ENCODE results near the gene PRX.

DNA sequence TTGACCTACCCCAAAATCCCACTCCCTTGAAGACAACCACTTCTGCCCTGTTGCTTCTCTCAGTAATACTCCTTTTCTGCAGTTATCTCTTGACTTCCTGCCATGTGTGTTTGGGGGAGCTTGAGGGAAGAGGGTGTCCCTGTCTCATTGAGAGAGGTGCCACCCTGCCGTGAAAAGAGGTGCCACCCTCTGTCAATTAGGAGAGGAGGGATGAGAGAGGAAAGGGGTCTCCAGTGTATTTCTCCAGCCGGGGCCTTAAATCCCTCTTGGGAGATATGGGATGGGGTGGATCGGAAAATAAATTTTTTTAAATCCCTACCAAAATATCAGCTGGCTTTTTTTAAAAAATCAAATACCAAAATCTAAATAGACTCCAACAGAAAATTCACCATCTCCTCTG, 48.2 kb downstream of the PRX start:
- TF ChIP-seq, protein P1, sequence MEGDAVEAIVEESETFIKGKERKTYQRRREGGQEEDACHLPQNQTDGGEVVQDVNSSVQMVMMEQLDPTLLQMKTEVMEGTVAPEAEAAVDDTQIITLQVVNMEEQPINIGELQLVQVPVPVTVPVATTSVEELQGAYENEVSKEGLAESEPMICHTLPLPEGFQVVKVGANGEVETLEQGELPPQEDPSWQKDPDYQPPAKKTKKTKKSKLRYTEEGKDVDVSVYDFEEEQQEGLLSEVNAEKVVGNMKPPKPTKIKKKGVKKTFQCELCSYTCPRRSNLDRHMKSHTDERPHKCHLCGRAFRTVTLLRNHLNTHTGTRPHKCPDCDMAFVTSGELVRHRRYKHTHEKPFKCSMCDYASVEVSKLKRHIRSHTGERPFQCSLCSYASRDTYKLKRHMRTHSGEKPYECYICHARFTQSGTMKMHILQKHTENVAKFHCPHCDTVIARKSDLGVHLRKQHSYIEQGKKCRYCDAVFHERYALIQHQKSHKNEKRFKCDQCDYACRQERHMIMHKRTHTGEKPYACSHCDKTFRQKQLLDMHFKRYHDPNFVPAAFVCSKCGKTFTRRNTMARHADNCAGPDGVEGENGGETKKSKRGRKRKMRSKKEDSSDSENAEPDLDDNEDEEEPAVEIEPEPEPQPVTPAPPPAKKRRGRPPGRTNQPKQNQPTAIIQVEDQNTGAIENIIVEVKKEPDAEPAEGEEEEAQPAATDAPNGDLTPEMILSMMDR (IDR thresholded peaks at IDR 0.05), result no peak
- no peak for TF ChIP-seq POLR2A (IDR thresholded peaks at IDR 0.05)
